ENCODE measurements around the gene PDLIM3. TPM values are rescaled to one million over a fixed set of nuclear protein-coding genes. Genes with fewer than 3 reads are reported as not detected.
A peak's percentile ranks its signal among the peaks of the same experiment; 100 is the strongest.

The PDLIM3 gene
- total and polyA plus RNA-seq, 9 of the 15 experiments (the other 6 are each of a cell fraction or from before 2014, with no cell fraction given) = 0.06 TPM; not detected in 8

GRCh38 chr4:185479507-185479971 lies 55.8 kb downstream of the PDLIM3 start:
- Histone ChIP-seq H3K9me1 (ENCODE audit: control insufficient read depth, insufficient read depth, low read length) (no peaks in the 10 kb centered on the region), H3K9me3 (replicated peaks; ENCODE audit: control insufficient read depth, insufficient read depth, low read depth, low read length) (no peaks in the 10 kb centered on the region), H2AFZ (ENCODE audit: low read depth, low read length) (no peak overlapping the region), H3K79me2 (ENCODE audit: control insufficient read depth, insufficient read depth, low read length) (no peaks in the 10 kb centered on the region), H3K27ac (ENCODE audit: extremely low read depth, low read depth, low read length) (no peak overlapping the region), H4K20me1 (replicated peaks; ENCODE audit: control insufficient read depth, insufficient read depth, low read length) (no peaks in the 10 kb centered on the region), H3K27me3 (ENCODE audit: control insufficient read depth in 2 of 2, insufficient read depth in 2 of 2, low read length in 2 of 2) (peaks cover 10 to 24% of the 10 kb centered on the region in 2 experiments), H3K4me1 (replicated peaks in 1 of 2; ENCODE audit: control insufficient read depth in 2 of 2, insufficient read depth in 2 of 2, low read length in 2 of 2) (no peaks in the 10 kb centered on the region), H3K4me3 (no peak overlapping the region), H3K36me3 (ENCODE audit: control insufficient read depth, insufficient read depth, low read length) (no peaks in the 10 kb centered on the region), H3K9ac (ENCODE audit: insufficient read depth in 1 of 2, low read depth in 2 of 2, low read length in 2 of 2) (no peak overlapping the region), H3K4me2 (ENCODE audit: insufficient read depth, low read length) (no peak overlapping the region)
- ChIA-PET CTCF (ENCODE audit: low intra/inter-chr PET ratio) (no interaction called here), POLR2A (no interaction called here)
- DNase-seq (ENCODE audit: extremely low read depth in 1 of 4, low spot score in 3 of 4) = no peak
- no peak for FAIRE-seq
- BruUV-seq (replicated peaks) = no TSS peak
- ATAC-seq = no peak
- TF ChIP-seq CSDE1 (IDR thresholded peaks at IDR 0.05) (no peak), PHF21A (IDR thresholded peaks at IDR 0.05; ENCODE audit: borderline replicate concordance, low read depth) (no peak), ZNF12 (CRISPR knock-in tag; IDR thresholded peaks at IDR 0.05) (no peak), ZNF184 (CRISPR knock-in tag; IDR thresholded peaks at IDR 0.05) (0 out of 2 replicates have a peak, but pooled peaks have one; percentile 30)
- TF ChIP-seq, protein P1, sequence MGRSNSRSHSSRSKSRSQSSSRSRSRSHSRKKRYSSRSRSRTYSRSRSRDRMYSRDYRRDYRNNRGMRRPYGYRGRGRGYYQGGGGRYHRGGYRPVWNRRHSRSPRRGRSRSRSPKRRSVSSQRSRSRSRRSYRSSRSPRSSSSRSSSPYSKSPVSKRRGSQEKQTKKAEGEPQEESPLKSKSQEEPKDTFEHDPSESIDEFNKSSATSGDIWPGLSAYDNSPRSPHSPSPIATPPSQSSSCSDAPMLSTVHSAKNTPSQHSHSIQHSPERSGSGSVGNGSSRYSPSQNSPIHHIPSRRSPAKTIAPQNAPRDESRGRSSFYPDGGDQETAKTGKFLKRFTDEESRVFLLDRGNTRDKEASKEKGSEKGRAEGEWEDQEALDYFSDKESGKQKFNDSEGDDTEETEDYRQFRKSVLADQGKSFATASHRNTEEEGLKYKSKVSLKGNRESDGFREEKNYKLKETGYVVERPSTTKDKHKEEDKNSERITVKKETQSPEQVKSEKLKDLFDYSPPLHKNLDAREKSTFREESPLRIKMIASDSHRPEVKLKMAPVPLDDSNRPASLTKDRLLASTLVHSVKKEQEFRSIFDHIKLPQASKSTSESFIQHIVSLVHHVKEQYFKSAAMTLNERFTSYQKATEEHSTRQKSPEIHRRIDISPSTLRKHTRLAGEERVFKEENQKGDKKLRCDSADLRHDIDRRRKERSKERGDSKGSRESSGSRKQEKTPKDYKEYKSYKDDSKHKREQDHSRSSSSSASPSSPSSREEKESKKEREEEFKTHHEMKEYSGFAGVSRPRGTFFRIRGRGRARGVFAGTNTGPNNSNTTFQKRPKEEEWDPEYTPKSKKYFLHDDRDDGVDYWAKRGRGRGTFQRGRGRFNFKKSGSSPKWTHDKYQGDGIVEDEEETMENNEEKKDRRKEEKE (IDR thresholded peaks at IDR 0.05; ENCODE audit: borderline replicate concordance in 1 of 2, control insufficient read depth in 1 of 2, low read depth in 2 of 2, low read length in 1 of 2) = no peak
- 0% methylated on average over 1 of the region's 1 CpG for WGBS (ENCODE audit: insufficient coverage, low coverage, missing lambda C conversion rate)
- in situ Hi-C loops (cut with MboI) = no loop called here
- intact Hi-C loops (cut with micrococcal nuclease) = no loop called here

All from K562 (cell line).